Pancreas (tissue), 10 donors: ENCODE measurements around the gene ZMIZ1. TPM values are rescaled to one million over a fixed set of nuclear protein-coding genes. Genes with fewer than 3 reads are reported as not detected.

Experiments used
- ATAC-seq, 4 donors: fragments of 200-7000 bp; cut with Tn5 transposase; one replicate each; pipeline versions ENCODE4 v1.8.0 to v1.9.1; 2020; ENCODE audit warnings: mild to moderate bottlenecking in 4 of 4, moderate library complexity in 4 of 4
- DNase-seq, 6 donors: peaks; one replicate each; pipeline ENCODE4 v3.0.0-alpha.2; 2020
- FAIRE-seq: peaks from 2 replicates; lab custom pipeline; 2012; peaks lifted over from hg19 to GRCh38; lab: Jason Lieb, UNC
- H3K27ac ChIP-seq, 4 donors: fragments of 200-600 bp; sonication (generic); 1 replicate in 3 of 4; 2 replicates in 1 of 4; pipeline versions ENCODE4 v1.5.0 to v1.8.0; 2020
- H3K27me3 ChIP-seq, 4 donors: fragments of 200-600 bp; one replicate each; pipeline ENCODE4 v1.8.0; 2021
- H3K36me3 ChIP-seq, 3 donors: fragments of 200-600 bp; sonication (generic) in 1 of 3; one replicate each; pipeline versions ENCODE4 v1.5.0 to v1.8.0; 2020 to 2021
- H3K4me1 ChIP-seq, 3 donors: fragments of 200-600 bp; one replicate each; pipeline ENCODE4 v1.8.0; 2021
- H3K4me3 ChIP-seq, 4 donors: fragments of 200-600 bp; sonication (generic) in 2 of 4; one replicate each; pipeline versions ENCODE4 v1.5.0 to v1.8.0; 2020 to 2021
- H3K9me3 ChIP-seq, 4 donors: fragments of 200-600 bp; one replicate each; pipeline ENCODE4 v1.8.0; 2021
- CTCF ChIP-seq, 4 donors: fragments of 200-600 bp; sonication (generic) in 3 of 4; IDR thresholded peaks; one replicate each; pipeline versions ENCODE4 v1.5.0 to v1.8.0; 2021; ENCODE audit warnings: antibody characterized with exemption in 4 of 4
- WGBS, 2 donors: extraction: QIAGEN DNeasy Blood & Tissue Kit; methylation state at CpG; one replicate each; pipeline ENCODE4 v1.1.7; 2013; 5-methylcytosine and 5-hydroxymethylcytosine counted together
- intact Hi-C, 3 donors: fragments of 100-400 bp; cut with DNase I; formaldehyde crosslinking; loops; one replicate each; pipeline versions ENCODE4 v1.11.1 to v1.14.2; 2022
- polyA plus RNA-seq, 2 donors: library from polyadenylated mRNA; stranded (reverse); fragments of 200-250 nt; gene quantifications; one replicate each; pipeline ENCODE4 v1.2.3, GENCODE V29; 2013
- total RNA-seq, 6 donors: library from RNA; stranded (reverse); fragmentation: NEBNext Ultra II Directional in 4 of 6; extraction: Animal tissue kit (Norgen Biotek cat#: 25700) in 4 of 6; gene quantifications; one replicate each; pipeline versions ENCODE4 v1.2.1 to v1.2.4, GENCODE V29; 2021 to 2023
- donor health status: healthy with polysubstance abuse.
- donor health status: DM: no; HTN: no; CAD: no; lungs with moderate emphysema.
- donor health status: DM: no; HTN: no; CAD: no.
- donor health status: control.
- donor health status: control.
- donor health status: Bipolar disorder and iron deficiency.
- donor health status: DM: yes; HTN: yes; CAD: no.
- donor health status: DM: no; HTN: no; CAD: no.
- donor health status: DM: no; HTN: no; CAD: no.
- donor health status: DM: yes; HTN: yes; CAD: no.

ZMIZ1 gene
- total and polyA plus RNA-seq, 8 donors, result 14.5 to 45.0 (median 21.9) TPM

- Histone ChIP-seq H3K36me3 (peaks cover 0 to 13% (median 2%) of the 10 kb centered on the region in 3 donors), H3K9me3 (no peaks in the 10 kb centered on the region), H3K27ac (peak overlapping the region in 1 of 4 donors; percentile 33), H3K4me1 (peaks cover 0 to 6% (median 0%) of the 10 kb centered on the region in 3 donors), H3K4me3 (no peak overlapping the region), H3K27me3 (no peaks in the 10 kb centered on the region)
- no peak for FAIRE-seq
- 78 to 79% methylated on average over 8 of the region's 8 CpGs for WGBS, 2 donors
- no peak for TF ChIP-seq CTCF (IDR thresholded peaks at IDR 0.05)
- intact Hi-C loops, result no loop called here
- no peak for DNase-seq
- no peak for ATAC-seq
Observed at GRCh38 chr10:79163666-79163975, 94.9 kb downstream of the ZMIZ1 start.

DNA sequence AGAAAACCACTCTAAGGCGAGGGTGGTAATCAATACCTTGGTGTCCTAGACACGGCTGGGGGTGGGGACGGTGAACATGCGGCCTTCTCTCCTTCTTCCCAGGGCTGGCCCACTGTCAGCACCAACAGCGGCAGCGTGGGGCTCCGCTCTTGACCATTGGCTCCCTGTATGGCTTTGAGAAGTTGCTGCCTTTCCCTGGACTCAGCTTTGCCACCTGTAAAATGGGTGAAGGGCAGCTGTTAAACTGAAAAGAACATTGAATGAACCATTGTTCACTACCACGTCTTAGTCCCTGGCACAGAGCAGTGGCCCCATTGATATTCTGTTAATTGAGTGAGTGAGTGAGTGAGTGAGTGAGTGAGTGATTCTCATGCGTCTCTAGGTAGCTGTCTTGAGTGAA, 95.3 kb downstream of the ZMIZ1 start:
- Histone ChIP-seq H3K4me3 (no peak overlapping the region), H3K27me3 (no peaks in the 10 kb centered on the region), H3K4me1 (peaks cover 0 to 1% (median 0%) of the 10 kb centered on the region in 3 donors), H3K27ac (no peak overlapping the region), H3K36me3 (peaks cover 0 to 13% (median 2%) of the 10 kb centered on the region in 3 donors), H3K9me3 (no peaks in the 10 kb centered on the region)
- no peak for ATAC-seq
- no peak for FAIRE-seq
- DNase-seq, result no peak
- intact Hi-C loops, result no loop called here
- 81 to 86% methylated on average over 9 of the region's 9 CpGs for WGBS, 2 donors
- TF ChIP-seq CTCF (IDR thresholded peaks at IDR 0.05), result no peak

- H3K36me3 ChIP-seq, result peaks cover 0 to 16% (median 2%) of the 10 kb centered on the region in 3 donors
- H3K4me1 ChIP-seq, result no peaks in the 10 kb centered on the region
- no peaks in the 10 kb centered on the region for H3K9me3 ChIP-seq
- DNase-seq (no peak), FAIRE-seq (no peak), ATAC-seq (no peak)
- 84 to 87% methylated on average over 11 of the region's 11 CpGs for WGBS, 2 donors
- H3K27ac ChIP-seq, result no peak overlapping the region
- no peak overlapping the region for H3K4me3 ChIP-seq
- intact Hi-C loops, result no loop called here
- TF ChIP-seq CTCF (IDR thresholded peaks at IDR 0.05), result no peak
- H3K27me3 ChIP-seq, result no peaks in the 10 kb centered on the region
Observed at GRCh38 chr10:79165070-79165778, 96.5 kb downstream of the ZMIZ1 start.

- Histone ChIP-seq H3K27me3 (no peaks in the 10 kb centered on the region), H3K9me3 (no peaks in the 10 kb centered on the region), H3K27ac (no peak overlapping the region), H3K36me3 (peaks cover 0 to 16% (median 2%) of the 10 kb centered on the region in 3 donors), H3K4me1 (no peaks in the 10 kb centered on the region), H3K4me3 (no peak overlapping the region)
- ATAC-seq, result peak in 1 of 4 donors; percentile 5
- DNase-seq, result no peak
- 73 to 79% methylated on average over 7 of the region's 7 CpGs for WGBS, 2 donors
- intact Hi-C loops, result no loop called here
- TF ChIP-seq CTCF (IDR thresholded peaks at IDR 0.05), result no peak
- FAIRE-seq, result no peak
Observed at GRCh38 chr10:79166312-79166721, 97.6 kb downstream of the ZMIZ1 start.

DNA sequence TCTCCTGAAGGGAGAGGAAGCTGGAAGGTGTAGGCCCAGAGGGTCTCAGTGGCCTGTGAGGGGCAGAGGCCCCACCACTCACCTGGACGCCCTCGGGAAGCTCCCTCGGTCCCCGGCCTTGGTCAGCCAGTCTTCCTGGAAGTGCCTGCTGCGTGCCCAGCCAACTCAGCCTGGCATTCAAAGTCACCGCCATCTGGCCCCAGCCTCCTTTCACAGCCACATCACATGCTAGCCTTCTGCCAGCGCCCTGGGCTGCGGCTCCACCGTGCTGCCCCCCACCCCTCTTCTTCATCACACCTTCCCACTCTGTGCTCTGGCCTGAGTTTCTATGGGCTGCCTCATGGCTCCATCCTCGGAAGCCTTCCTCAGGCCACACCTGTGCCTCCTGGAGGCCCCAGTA, 98.0 kb downstream of the ZMIZ1 start:
- no peak overlapping the region for H3K27ac ChIP-seq
- H3K9me3 ChIP-seq, result no peaks in the 10 kb centered on the region
- TF ChIP-seq CTCF (IDR thresholded peaks at IDR 0.05), result no peak
- no peak for DNase-seq
- no peaks in the 10 kb centered on the region for H3K27me3 ChIP-seq
- no peak overlapping the region for H3K4me3 ChIP-seq
- no peaks in the 10 kb centered on the region for H3K4me1 ChIP-seq
- FAIRE-seq, result no peak
- peaks cover 0 to 16% (median 2%) of the 10 kb centered on the region in 3 donors for H3K36me3 ChIP-seq
- WGBS, 2 donors, result 91 to 92% methylated on average over 10 of the region's 10 CpGs
- intact Hi-C loops, result no loop called here
- no peak for ATAC-seq
